GM19467 (cell line): Measurements from ENCODE around the gene PPP3CA.

Source experiments
- ATAC-seq: cut with Tn5 transposase; IDR thresholded peaks from one replicate; pipeline ENCODE4 v1.9.1; 2021; ENCODE audit warnings: mild to moderate bottlenecking, moderate library complexity; ENCODE audit not compliant: unreplicated experiment

PPP3CA gene

DNA sequence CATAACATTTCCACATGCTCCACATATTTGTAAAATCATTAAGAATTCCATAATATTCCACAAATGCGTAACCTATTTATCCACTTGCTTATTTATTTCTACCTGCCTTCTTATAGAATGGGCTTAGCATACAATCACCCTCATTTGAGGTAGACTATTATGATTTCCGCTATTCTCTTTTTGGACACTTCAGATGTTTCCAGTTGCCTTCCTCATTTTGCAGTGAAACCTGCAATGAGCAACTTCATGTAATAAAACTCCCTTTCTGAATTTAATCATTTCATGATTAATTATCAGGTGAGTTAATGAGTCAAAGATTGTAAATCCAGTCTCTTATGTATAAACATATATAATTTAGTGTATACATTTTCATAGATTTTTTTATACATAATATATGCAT, 58.0 kb downstream of the PPP3CA start:
- ATAC-seq, result no peak

DNA sequence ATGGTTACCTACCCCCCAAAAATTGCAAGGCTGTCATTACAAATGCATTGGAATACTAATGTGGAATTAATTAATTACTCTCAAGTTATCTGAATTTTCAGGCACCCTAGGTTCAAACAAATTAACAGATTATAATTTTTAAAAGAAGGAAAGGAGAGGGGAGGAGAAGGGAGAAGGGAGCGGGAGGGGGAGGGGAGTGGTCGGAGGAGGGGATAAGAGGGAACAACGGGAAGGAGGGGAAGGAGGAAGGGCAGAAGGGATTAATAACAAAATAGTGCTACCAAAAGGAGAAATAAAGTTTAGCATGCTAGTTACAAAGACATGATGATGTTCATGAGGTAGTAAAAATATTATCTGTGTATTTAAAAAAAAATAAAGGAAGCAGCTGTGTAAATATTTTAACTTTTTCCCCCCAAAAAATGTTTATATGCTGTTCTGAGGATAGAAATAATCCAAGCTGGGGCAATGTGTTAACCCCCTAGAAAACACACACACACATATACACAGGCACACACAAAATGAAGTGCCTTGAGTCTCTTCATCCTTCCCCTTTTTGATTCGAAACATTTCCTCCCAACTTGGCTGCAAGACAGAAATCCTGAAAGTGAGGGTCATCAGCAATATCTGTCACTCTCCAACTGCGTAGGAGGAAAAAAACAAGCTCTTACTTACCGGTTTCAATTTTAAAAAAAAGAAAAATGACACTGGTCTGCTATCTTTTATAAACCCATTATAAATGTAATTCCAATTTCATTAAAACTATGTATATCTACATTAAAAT, 58.8 kb downstream of the PPP3CA start:
- no peak for ATAC-seq

- no peak for ATAC-seq
These were observed 60.0 kb downstream of the PPP3CA start for GRCh38 chr4:101287324-101287723.

DNA sequence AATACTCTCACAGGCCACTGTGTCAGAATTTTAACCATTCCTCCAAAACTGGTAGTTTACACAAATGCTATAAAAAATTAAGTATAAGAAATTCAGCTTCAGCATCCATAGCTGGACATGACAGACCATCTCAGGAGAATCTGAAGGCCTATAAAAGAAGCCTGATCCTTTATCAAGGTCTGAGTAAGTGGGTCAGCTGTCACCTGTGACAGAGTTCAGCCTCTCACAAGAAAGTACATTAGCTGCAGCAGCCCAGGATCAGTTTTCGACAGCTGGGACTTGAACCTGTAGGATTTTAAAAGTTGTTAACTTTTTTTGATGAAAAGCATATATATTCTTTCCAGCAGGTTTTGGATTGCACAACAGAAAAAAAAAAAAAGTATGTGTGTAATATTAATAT, 60.7 kb downstream of the PPP3CA start:
- ATAC-seq, result no peak

DNA sequence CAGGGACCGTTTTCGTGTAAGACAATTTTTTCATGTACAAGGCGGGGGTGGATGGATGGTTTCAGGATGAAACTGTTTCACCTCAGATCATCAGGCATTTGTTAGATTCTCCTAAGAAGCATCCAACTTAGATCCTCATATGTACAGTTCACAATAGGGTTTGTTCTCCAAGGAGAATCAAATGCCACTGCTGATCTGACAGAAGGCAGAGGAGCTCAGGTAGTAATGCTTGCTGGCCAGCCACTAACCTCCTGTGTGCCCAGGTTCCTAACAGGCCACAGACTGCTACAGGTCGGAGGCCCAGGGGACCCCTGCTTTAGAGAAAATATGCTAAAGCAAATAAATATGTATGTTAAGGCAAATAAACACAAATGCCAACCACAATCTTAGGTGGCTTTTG, 61.3 kb downstream of the PPP3CA start:
- no peak for ATAC-seq

- no peak for ATAC-seq
These were observed 62.8 kb downstream of the PPP3CA start for GRCh38 chr4:101284546-101284945.

GRCh38 chr4:101283434-101283833, 63.9 kb downstream of the PPP3CA start:
- ATAC-seq, result no peak

DNA sequence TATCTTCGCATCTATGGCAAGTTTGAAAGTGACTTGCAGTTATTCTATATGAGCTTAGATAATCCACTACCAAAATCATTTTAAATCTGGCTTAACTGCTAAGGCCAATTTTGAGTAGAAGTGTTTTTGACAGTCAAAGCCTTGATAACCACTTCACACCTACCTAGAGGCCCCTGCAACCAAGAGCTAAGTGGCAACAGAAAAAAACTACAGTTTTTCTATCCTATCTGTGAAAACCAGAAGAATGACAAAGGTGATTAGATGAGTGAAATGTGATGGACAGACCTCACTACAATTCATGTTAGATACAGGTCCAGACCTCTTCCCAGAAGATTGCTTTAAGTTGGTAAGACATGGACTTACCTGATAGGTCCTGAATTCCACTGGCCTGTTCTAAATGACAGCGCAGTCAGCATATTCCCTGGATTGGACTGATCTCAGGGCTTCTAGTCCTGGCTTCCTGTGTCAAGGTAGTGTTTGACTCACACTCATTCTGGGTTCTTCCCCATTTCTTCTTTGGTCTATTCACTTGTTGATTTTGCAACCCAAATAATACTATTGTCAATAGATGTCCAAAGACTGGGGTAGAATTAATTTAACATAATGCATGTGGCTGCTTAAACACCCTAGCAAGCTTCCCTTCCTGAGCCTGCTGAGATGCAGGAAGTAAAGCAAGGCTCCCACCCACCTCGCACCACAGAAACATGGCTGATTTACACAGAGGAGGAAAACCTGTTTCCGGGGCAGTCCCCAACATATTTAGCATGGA, 65.1 kb downstream of the PPP3CA start:
- ATAC-seq, result no peak

- no peak for ATAC-seq
These were observed 66.3 kb downstream of the PPP3CA start for GRCh38 chr4:101280866-101281600.

DNA sequence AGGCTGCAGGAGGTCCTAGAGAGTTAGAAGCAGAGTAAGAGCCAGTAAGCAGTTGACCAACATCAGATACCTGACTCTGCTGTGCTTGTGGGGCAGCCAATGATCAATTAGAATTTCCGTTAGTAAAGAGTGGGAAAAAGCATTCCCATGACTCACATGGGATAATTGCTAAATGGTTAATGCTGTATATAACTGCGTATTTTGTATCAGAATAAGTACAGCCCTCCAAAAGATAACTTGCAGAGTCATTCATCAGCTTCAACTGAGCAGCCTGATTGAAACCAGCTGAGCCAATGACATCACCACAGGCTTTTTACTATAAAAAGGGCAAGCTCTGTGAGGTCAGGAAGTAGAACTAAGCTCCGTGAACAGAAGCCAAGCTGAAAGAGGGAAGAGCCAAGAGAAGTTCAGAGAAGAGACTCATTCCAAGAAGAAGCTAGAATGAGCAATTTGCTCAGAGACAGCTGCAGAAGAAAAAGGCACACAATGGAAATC, 67.9 kb downstream of the PPP3CA start:
- peak; percentile 50 for ATAC-seq

GRCh38 chr4:101277671-101278070, 69.7 kb downstream of the PPP3CA start:
- no peak for ATAC-seq

- no peak for ATAC-seq
These were observed 70.7 kb downstream of the PPP3CA start for GRCh38 chr4:101276661-101277060.

DNA sequence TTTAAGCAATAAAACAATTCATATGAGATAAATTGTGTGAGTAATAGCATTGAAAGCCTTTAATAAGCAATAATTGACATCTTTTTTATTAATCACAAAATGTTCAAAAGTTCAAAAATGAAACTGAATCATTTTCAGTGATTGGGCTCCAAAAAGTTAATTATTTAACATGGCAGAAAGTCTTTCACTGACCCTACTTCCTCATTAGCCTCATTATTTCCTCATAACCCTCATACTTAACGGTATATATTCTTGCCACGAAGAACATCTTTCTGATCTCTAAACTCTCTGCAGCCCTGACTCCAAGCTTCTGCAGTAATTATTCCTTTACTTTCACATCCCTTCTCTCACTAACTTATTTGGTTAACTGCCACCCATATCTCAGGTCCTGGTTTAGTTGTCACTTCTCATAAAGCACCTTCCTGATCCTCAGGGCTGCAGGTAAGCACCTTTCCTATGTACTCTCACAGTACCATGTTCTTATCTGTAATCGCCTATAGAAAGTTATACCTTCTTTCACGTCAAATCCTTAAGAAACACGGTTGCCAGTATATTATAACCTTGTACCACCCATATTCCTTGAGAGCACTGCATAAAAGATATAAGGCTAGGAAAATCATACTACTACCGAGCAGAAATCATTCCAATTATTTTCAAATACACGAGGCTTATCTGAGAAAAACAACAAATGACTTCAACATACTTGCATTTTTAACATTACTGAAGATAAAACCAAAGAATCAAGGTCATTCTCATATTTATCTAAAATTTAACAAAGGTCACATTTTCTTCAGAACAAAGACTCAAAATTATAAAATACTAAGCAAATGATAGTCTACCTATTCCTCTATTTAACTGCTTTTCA, 72.2 kb downstream of the PPP3CA start:
- peak; percentile 76 for ATAC-seq

DNA sequence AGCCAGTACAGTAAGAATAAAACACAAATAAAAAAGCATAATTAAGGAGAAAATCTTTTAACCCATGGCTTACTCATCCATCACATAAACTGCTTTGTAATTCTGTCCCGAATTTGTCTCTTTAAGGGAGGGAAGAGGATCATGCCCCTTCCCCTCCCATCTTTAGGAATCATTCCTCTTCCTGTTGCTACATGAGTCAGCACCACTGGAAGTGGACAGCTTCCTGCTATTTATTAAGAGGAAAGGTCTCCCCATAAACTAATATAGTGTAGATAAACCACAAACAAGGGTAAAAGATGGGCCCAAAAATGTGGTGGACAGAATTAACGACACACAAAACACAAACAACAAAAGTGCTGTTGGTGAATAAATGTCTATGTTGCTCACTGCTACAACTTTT, 75.8 kb downstream of the PPP3CA start:
- ATAC-seq, result no peak

- ATAC-seq, result no peak
These were observed 77.6 kb downstream of the PPP3CA start for GRCh38 chr4:101269682-101270081.

GRCh38 chr4:101265816-101266172, 81.5 kb downstream of the PPP3CA start:
- ATAC-seq, result no peak

- ATAC-seq, result no peak
These were observed 82.1 kb downstream of the PPP3CA start for GRCh38 chr4:101264993-101265815.

DNA sequence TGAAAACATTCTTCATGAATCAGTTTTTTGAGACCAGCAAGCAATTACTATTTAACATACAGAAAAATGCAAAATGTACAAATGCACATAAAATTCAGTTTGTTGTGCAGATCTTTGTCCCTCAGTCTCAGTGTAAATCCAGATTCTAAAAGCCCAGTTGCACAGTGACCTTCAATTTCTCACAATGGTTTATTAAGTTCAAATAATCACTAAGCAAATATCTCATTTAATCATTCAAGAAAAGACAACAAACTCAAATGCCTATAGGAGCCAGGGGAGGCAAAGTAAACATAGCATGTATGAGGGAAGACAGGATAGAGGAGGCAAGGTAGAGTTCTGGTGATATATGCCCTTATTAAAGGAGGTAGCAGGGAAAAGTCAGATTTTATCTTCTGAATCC, 82.8 kb downstream of the PPP3CA start:
- ATAC-seq, result no peak

DNA sequence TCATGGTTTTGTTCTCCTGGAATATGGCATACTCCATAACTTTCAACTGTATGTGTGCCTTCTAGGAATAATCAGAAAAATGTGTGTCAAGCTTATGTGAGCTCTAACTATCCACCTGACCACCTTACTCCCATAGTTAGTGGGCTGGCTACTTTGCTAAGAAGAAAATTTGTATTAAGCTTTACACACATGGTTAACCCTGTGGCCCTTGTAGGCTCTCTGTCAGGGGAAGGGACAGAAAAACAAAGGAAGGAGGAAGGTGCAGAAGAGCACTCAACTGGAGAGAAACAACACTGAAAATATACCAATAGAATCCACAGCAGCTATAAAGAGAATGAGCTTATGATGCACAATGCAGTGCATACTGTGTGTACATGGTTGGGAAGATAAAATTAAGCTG, 84.6 kb downstream of the PPP3CA start:
- peak; percentile 65 for ATAC-seq

DNA sequence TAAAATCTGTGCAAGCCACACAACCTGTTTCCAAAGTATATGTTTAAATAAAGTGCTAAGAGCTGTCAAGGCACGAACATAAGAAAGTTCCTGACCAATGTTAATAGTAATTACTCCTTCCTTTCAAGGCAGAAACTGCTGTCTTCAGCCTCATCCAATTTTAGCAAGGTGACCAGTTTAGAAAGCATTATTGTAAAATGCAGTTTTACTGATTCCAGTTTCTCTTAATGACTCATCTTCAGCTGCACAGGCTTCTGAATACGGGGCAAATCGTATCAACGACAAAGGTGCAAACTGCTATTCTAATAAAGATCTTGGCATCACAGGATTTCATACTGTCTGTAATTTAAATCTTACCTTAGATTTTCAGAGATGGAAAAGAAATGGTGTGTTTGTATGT, 87.5 kb downstream of the PPP3CA start:
- peak; percentile 67 for ATAC-seq
